Liver (tissue), 9 donors: ENCODE results near the gene IGSF3. TPM values are rescaled to one million over a fixed set of nuclear protein-coding genes. Genes with fewer than 3 reads are reported as not detected.

Source experiments
- DNase-seq: peaks from one replicate; pipeline ENCODE4 v3.0.0-alpha.2; 2017; ENCODE audit warnings: low spot score
- H3K27ac ChIP-seq, 2 donors: one replicate each; pipeline ENCODE4 v1.7.0; 2013; ENCODE audit warnings: inconsistent platforms in 2 of 2, low read length in 2 of 2, control low read depth in 1 of 2, low read depth in 1 of 2, mild to moderate bottlenecking in 1 of 2
- H3K27me3 ChIP-seq, 4 donors: one replicate each; pipeline versions ENCODE4 v1.6.1 to v1.7.0; 2013; ENCODE audit warnings: low read length in 3 of 4, inconsistent platforms in 1 of 4, mild to moderate bottlenecking in 1 of 4, moderate library complexity in 1 of 4; ENCODE audit not compliant: control insufficient read depth in 4 of 4, insufficient read depth in 4 of 4
- H3K36me3 ChIP-seq, 4 donors: one replicate each; pipeline versions ENCODE4 v1.6.1 to v1.7.0; 2013; ENCODE audit warnings: low read length in 3 of 4, mild to moderate bottlenecking in 3 of 4, low read depth in 1 of 4, moderate library complexity in 1 of 4; ENCODE audit not compliant: control insufficient read depth in 4 of 4, insufficient read depth in 3 of 4
- H3K4me1 ChIP-seq, 4 donors: one replicate each; pipeline versions ENCODE4 v1.6.1 to v1.7.0; 2013; ENCODE audit warnings: low read length in 3 of 4, mild to moderate bottlenecking in 3 of 4, moderate library complexity in 1 of 4; ENCODE audit not compliant: control insufficient read depth in 4 of 4, insufficient read depth in 4 of 4
- H3K4me3 ChIP-seq, 3 donors: one replicate each; pipeline versions ENCODE4 v1.6.1 to v1.7.0; 2013; ENCODE audit warnings: low read length in 3 of 3, control low read depth in 1 of 3, low read depth in 1 of 3, mild to moderate bottlenecking in 1 of 3
- H3K9ac ChIP-seq, 2 donors: one replicate each; pipeline ENCODE4 v1.7.0; 2013; ENCODE audit warnings: low read length in 2 of 2, mild to moderate bottlenecking in 2 of 2, moderate library complexity in 2 of 2, control low read depth in 1 of 2, low read depth in 1 of 2
- H3K9me3 ChIP-seq, 4 donors: one replicate each; pipeline versions ENCODE4 v1.6.1 to v1.7.0; 2013; ENCODE audit warnings: low read length in 3 of 4; ENCODE audit not compliant: control insufficient read depth in 4 of 4
- ATF3 ChIP-seq: IDR thresholded peaks from 2 replicates; pipeline ENCODE4 v1.6.1; 2016; ENCODE audit warnings: antibody characterized with exemption
- EGR1 ChIP-seq, 2 donors: IDR thresholded peaks; 2 replicates each; pipeline ENCODE4 v1.6.1; 2016 to 2018; ENCODE audit warnings: antibody characterized with exemption in 2 of 2, low read depth in 2 of 2
- FOXA1 ChIP-seq: IDR thresholded peaks from 2 replicates; pipeline ENCODE4 v1.6.1; 2016; ENCODE audit warnings: antibody characterized with exemption
- FOXA2 ChIP-seq: IDR thresholded peaks from 2 replicates; pipeline ENCODE4 v1.6.1; 2016; ENCODE audit warnings: antibody characterized with exemption
- GABPA ChIP-seq, 2 donors: IDR thresholded peaks in 1 of 2; conservative IDR thresholded peaks in 1 of 2; 2 replicates each; pipeline ENCODE4 v1.6.1; 2016; ENCODE audit warnings: antibody characterized with exemption in 2 of 2, mild to moderate bottlenecking in 1 of 2, moderate library complexity in 1 of 2
- HNF4A ChIP-seq, 2 donors: conservative IDR thresholded peaks; 2 replicates each; pipeline ENCODE4 v1.6.1; 2016; ENCODE audit warnings: antibody characterized with exemption in 2 of 2, mild to moderate bottlenecking in 2 of 2
- JUND ChIP-seq, 2 donors: IDR thresholded peaks; 2 replicates each; pipeline ENCODE4 v1.6.1; 2016; ENCODE audit warnings: antibody characterized with exemption in 2 of 2
- MAX ChIP-seq: IDR thresholded peaks from 2 replicates; pipeline ENCODE4 v1.6.1; 2016; ENCODE audit warnings: antibody characterized with exemption
- NR2F2 ChIP-seq: IDR thresholded peaks from 2 replicates; pipeline ENCODE4 v1.6.1; 2016; ENCODE audit warnings: antibody characterized with exemption
- RAD21 ChIP-seq, 2 donors: IDR thresholded peaks; 2 replicates each; pipeline ENCODE4 v1.6.1; 2016; ENCODE audit warnings: antibody characterized with exemption in 2 of 2, mild to moderate bottlenecking in 2 of 2
- SP1 ChIP-seq: IDR thresholded peaks from 2 replicates; pipeline ENCODE4 v1.6.1; 2018; ENCODE audit warnings: antibody characterized with exemption, mild to moderate bottlenecking
- TAF1 ChIP-seq: conservative IDR thresholded peaks from 2 replicates; pipeline ENCODE4 v1.6.1; 2016; ENCODE audit warnings: antibody characterized with exemption, mild to moderate bottlenecking
- YY1 ChIP-seq: IDR thresholded peaks from 2 replicates; pipeline ENCODE4 v1.6.1; 2016; ENCODE audit warnings: antibody characterized with exemption, mild to moderate bottlenecking
- ZBTB33 ChIP-seq: IDR thresholded peaks from 2 replicates; pipeline ENCODE4 v1.6.1; 2016; ENCODE audit warnings: antibody characterized with exemption
- WGBS: extraction: QIAGEN DNeasy Blood & Tissue Kit; methylation state at CpG from one replicate; pipeline ENCODE4 v1.1.7; 2013; 5-methylcytosine and 5-hydroxymethylcytosine counted together
- polyA plus RNA-seq, 2 donors: library from polyadenylated mRNA; stranded (reverse) in 1 of 2; unstranded in 1 of 2; fragments of 200-250 nt in 1 of 2; fragments of >200 nt in 1 of 2; fragmentation: Nextera tagmentation in 1 of 2; extraction: Ambion mirVana in 1 of 2; gene quantifications; one replicate each; pipeline versions ENCODE4 v1.2.1 to v1.2.3, GENCODE V29; 2013 to 2015
- total RNA-seq, 2 donors: library from RNA; depleted of rRNA; stranded (reverse); fragments of >200 nt; gene quantifications; one replicate each; pipeline ENCODE4 v1.2.3, GENCODE V29; 2014
- donor health status: healthy.
- donor health status: healthy.
- donor health status: healthy.
- donor health status: healthy.
- donor health status: healthy.

The IGSF3 gene
- total and polyA plus RNA-seq, 4 donors = 0.14 to 5.4 (median 0.68) TPM

GRCh38 chr1:116664978-116665371 lies 2.6 kb downstream of the IGSF3 start:
- Histone ChIP-seq H3K36me3 (no peaks in the 10 kb centered on the region), H3K9ac (no peak overlapping the region), H3K4me1 (peaks cover 3 to 11% (median 4%) of the 10 kb centered on the region in 4 donors), H3K27ac (no peak overlapping the region), H3K9me3 (no peaks in the 10 kb centered on the region), H3K27me3 (peaks cover 0 to 13% (median 0%) of the 10 kb centered on the region in 4 donors), H3K4me3 (no peak overlapping the region)
- no peak for TF ChIP-seq YY1
- no peak for TF ChIP-seq FOXA2
- no peak for TF ChIP-seq SP1
- no peak for TF ChIP-seq ZBTB33
- no peak for TF ChIP-seq ATF3
- no peak for TF ChIP-seq GABPA (IDR thresholded peaks at IDR 0.05 in 1 of 2, conservative IDR thresholded peaks at IDR 0.05 in 1 of 2)
- no peak for TF ChIP-seq MAX
- TF ChIP-seq HNF4A (conservative IDR thresholded peaks at IDR 0.05) = no peak
- no peak for TF ChIP-seq EGR1 (IDR thresholded peaks at IDR 0.05; ENCODE audit: low read depth in 2 of 2)
- TF ChIP-seq JUND (IDR thresholded peaks at IDR 0.05) = no peak
- TF ChIP-seq FOXA1 = no peak
- no peak for TF ChIP-seq NR2F2
- DNase-seq = no peak
- WGBS = 89% methylated on average over 4 of the region's 4 CpGs

- no peak for DNase-seq
- 87% methylated on average over 5 of the region's 5 CpGs for WGBS
- H3K4me3 ChIP-seq = no peak overlapping the region
- H3K36me3 ChIP-seq = no peaks in the 10 kb centered on the region
- peaks cover 0 to 13% (median 0%) of the 10 kb centered on the region in 4 donors for H3K27me3 ChIP-seq
- no peak for TF ChIP-seq ZBTB33
- no peak for TF ChIP-seq RAD21 (IDR thresholded peaks at IDR 0.05)
- no peak for TF ChIP-seq MAX
- no peak for TF ChIP-seq HNF4A (conservative IDR thresholded peaks at IDR 0.05)
- no peak for TF ChIP-seq GABPA (IDR thresholded peaks at IDR 0.05 in 1 of 2, conservative IDR thresholded peaks at IDR 0.05 in 1 of 2)
- H3K9ac ChIP-seq = no peak overlapping the region
- no peak overlapping the region for H3K27ac ChIP-seq
- peaks cover 3 to 11% (median 4%) of the 10 kb centered on the region in 4 donors for H3K4me1 ChIP-seq
- no peaks in the 10 kb centered on the region for H3K9me3 ChIP-seq
These were observed 3.1 kb downstream of the IGSF3 start for GRCh38 chr1:116664366-116664977.

GRCh38 chr1:116663821-116664220 lies 3.7 kb downstream of the IGSF3 start:
- H3K4me1 ChIP-seq = peaks cover 3 to 11% (median 4%) of the 10 kb centered on the region in 4 donors
- WGBS = 82% methylated on average over 2 of the region's 2 CpGs
- no peak overlapping the region for H3K9ac ChIP-seq
- peaks cover 0 to 13% (median 0%) of the 10 kb centered on the region in 4 donors for H3K27me3 ChIP-seq
- no peak overlapping the region for H3K27ac ChIP-seq
- no peaks in the 10 kb centered on the region for H3K9me3 ChIP-seq
- no peak overlapping the region for H3K4me3 ChIP-seq
- no peak for DNase-seq
- no peaks in the 10 kb centered on the region for H3K36me3 ChIP-seq
- TF ChIP-seq TAF1 (no peak), ATF3 (no peak), EGR1 (IDR thresholded peaks at IDR 0.05; ENCODE audit: low read depth in 2 of 2) (no peak), GABPA (IDR thresholded peaks at IDR 0.05 in 1 of 2, conservative IDR thresholded peaks at IDR 0.05 in 1 of 2) (no peak), ZBTB33 (no peak), HNF4A (conservative IDR thresholded peaks at IDR 0.05) (no peak), MAX (no peak), FOXA1 (no peak), FOXA2 (no peak)
